ENCODE results near the gene NCDN. TPM values are rescaled to one million over a fixed set of nuclear protein-coding genes. Genes with fewer than 3 reads are reported as not detected.

The NCDN gene
- total RNA-seq, 1 experiment from 2014 or later = 39.2 TPM

DNA sequence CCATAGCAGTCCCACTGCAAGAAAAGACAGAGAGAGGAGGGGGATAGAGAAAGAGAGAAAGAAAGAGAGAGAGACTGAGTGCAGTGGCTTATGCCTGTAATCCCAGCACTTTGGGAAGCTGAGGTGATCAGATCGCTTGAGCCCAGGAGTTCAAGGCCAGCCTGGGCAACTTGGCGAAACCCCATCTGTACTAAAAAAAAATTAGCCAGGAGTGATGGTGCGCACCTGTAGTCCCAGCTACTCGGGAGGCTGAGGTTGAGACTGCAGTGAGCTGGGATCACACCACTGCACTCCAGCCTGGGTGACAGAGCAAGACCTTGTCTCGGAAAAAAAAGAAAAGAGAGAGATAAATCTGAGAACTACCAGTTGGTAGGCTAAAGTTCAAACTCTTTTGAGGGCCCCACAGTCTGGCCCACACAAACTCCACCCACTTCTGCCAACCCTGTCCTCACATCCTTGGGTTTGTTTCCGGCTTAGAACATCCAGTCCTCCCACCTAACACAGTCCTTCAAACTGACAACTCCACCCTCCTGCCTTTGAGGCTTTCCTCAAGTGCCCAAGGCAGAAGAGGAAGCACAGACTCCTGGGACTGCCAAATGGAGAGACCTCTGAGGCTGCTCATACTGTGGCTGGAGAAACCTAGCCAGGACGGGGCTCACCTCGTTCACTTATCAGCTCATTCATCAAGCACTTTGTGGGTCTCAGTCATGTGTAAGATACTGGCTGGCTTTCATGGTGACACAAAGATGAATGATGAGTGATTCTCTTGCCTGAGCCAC, 35.6 kb downstream of the NCDN start:
- ATAC-seq (no peak), DNase-seq (ENCODE audit: low spot score) (no peak)
- no peak overlapping the region for H3K27ac Mint-ChIP-seq
- no peaks in the 10 kb centered on the region for H3K9me3 Mint-ChIP-seq
- CTCF ChIA-PET = interaction anchor here (1.1 to 1.5 kb wide), 5 partner anchors 9 to 122 kb away, joined by 3 to 6 read pairs (median 4); no protein-coding TSS in a partner anchor
- TF ChIP-seq SOX15 (CRISPR knock-in tag; IDR thresholded peaks at IDR 0.05) (no peak), CREM (CRISPR knock-in tag; IDR thresholded peaks at IDR 0.05) (no peak), ZNF219 (CRISPR knock-in tag; IDR thresholded peaks at IDR 0.05; ENCODE audit: borderline replicate concordance) (no peak), NR2C2 (CRISPR knock-in tag; IDR thresholded peaks at IDR 0.05) (no peak), SP1 (CRISPR knock-in tag; conservative IDR thresholded peaks at IDR 0.05) (no peak), NFE2L1 (CRISPR knock-in tag; IDR thresholded peaks at IDR 0.05) (no peak), HMGA2 (CRISPR knock-in tag; IDR thresholded peaks at IDR 0.05) (no peak), FOXJ3 (CRISPR knock-in tag; IDR thresholded peaks at IDR 0.05; ENCODE audit: borderline replicate concordance) (no peak), ATF1 (CRISPR knock-in tag; IDR thresholded peaks at IDR 0.05) (no peak), MXD4 (CRISPR knock-in tag; IDR thresholded peaks at IDR 0.05; ENCODE audit: borderline replicate concordance) (no peak), ATF6 (CRISPR knock-in tag; IDR thresholded peaks at IDR 0.05) (no peak), ZNF416 (CRISPR knock-in tag; IDR thresholded peaks at IDR 0.05) (no peak)
- TF ChIP-seq, protein P1, sequence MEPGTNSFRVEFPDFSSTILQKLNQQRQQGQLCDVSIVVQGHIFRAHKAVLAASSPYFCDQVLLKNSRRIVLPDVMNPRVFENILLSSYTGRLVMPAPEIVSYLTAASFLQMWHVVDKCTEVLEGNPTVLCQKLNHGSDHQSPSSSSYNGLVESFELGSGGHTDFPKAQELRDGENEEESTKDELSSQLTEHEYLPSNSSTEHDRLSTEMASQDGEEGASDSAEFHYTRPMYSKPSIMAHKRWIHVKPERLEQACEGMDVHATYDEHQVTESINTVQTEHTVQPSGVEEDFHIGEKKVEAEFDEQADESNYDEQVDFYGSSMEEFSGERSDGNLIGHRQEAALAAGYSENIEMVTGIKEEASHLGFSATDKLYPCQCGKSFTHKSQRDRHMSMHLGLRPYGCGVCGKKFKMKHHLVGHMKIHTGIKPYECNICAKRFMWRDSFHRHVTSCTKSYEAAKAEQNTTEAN (CRISPR knock-in tag; IDR thresholded peaks at IDR 0.05) = no peak
- TF ChIP-seq, protein P2, sequence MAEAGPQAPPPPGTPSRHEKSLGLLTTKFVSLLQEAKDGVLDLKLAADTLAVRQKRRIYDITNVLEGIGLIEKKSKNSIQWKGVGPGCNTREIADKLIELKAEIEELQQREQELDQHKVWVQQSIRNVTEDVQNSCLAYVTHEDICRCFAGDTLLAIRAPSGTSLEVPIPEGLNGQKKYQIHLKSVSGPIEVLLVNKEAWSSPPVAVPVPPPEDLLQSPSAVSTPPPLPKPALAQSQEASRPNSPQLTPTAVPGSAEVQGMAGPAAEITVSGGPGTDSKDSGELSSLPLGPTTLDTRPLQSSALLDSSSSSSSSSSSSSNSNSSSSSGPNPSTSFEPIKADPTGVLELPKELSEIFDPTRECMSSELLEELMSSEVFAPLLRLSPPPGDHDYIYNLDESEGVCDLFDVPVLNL (CRISPR knock-in tag; IDR thresholded peaks at IDR 0.05; ENCODE audit: borderline replicate concordance, low read depth) = no peak
- TF ChIP-seq, protein P3, sequence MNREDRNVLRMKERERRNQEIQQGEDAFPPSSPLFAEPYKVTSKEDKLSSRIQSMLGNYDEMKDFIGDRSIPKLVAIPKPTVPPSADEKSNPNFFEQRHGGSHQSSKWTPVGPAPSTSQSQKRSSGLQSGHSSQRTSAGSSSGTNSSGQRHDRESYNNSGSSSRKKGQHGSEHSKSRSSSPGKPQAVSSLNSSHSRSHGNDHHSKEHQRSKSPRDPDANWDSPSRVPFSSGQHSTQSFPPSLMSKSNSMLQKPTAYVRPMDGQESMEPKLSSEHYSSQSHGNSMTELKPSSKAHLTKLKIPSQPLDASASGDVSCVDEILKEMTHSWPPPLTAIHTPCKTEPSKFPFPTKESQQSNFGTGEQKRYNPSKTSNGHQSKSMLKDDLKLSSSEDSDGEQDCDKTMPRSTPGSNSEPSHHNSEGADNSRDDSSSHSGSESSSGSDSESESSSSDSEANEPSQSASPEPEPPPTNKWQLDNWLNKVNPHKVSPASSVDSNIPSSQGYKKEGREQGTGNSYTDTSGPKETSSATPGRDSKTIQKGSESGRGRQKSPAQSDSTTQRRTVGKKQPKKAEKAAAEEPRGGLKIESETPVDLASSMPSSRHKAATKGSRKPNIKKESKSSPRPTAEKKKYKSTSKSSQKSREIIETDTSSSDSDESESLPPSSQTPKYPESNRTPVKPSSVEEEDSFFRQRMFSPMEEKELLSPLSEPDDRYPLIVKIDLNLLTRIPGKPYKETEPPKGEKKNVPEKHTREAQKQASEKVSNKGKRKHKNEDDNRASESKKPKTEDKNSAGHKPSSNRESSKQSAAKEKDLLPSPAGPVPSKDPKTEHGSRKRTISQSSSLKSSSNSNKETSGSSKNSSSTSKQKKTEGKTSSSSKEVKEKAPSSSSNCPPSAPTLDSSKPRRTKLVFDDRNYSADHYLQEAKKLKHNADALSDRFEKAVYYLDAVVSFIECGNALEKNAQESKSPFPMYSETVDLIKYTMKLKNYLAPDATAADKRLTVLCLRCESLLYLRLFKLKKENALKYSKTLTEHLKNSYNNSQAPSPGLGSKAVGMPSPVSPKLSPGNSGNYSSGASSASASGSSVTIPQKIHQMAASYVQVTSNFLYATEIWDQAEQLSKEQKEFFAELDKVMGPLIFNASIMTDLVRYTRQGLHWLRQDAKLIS (CRISPR knock-in tag; IDR thresholded peaks at IDR 0.05; ENCODE audit: borderline replicate concordance) = no peak
- TF ChIP-seq, protein P4, sequence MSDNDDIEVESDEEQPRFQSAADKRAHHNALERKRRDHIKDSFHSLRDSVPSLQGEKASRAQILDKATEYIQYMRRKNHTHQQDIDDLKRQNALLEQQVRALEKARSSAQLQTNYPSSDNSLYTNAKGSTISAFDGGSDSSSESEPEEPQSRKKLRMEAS (CRISPR knock-in tag; IDR thresholded peaks at IDR 0.05) = no peak
- TF ChIP-seq, protein P5, sequence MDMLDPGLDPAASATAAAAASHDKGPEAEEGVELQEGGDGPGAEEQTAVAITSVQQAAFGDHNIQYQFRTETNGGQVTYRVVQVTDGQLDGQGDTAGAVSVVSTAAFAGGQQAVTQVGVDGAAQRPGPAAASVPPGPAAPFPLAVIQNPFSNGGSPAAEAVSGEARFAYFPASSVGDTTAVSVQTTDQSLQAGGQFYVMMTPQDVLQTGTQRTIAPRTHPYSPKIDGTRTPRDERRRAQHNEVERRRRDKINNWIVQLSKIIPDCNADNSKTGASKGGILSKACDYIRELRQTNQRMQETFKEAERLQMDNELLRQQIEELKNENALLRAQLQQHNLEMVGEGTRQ (CRISPR knock-in tag; IDR thresholded peaks at IDR 0.05) = no peak
- TF ChIP-seq, protein P6, sequence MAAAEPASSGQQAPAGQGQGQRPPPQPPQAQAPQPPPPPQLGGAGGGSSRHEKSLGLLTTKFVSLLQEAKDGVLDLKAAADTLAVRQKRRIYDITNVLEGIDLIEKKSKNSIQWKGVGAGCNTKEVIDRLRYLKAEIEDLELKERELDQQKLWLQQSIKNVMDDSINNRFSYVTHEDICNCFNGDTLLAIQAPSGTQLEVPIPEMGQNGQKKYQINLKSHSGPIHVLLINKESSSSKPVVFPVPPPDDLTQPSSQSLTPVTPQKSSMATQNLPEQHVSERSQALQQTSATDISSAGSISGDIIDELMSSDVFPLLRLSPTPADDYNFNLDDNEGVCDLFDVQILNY (CRISPR knock-in tag; IDR thresholded peaks at IDR 0.05) = no peak
- H3K36me3 Mint-ChIP-seq = no peaks in the 10 kb centered on the region
- H3K27me3 Mint-ChIP-seq (ENCODE audit: low read depth) = no peaks in the 10 kb centered on the region
- H3K4me1 Mint-ChIP-seq = peaks cover 3% of the 10 kb centered on the region; the same call in 1 of the 2 replicates
- no peak overlapping the region for H3K4me3 Mint-ChIP-seq
- POLR2A ChIA-PET = no interaction called here

Data from WTC11 (cell line).